HG03469 (cell line): ENCODE data around the gene PPP1R37.

Experiments used
- ATAC-seq: cut with Tn5 transposase; IDR thresholded peaks from one replicate; pipeline ENCODE4 v1.9.1; 2021; ENCODE audit warnings: mild to moderate bottlenecking, moderate library complexity, moderate number of reproducible peaks; ENCODE audit not compliant: unreplicated experiment

Gene PPP1R37

DNA sequence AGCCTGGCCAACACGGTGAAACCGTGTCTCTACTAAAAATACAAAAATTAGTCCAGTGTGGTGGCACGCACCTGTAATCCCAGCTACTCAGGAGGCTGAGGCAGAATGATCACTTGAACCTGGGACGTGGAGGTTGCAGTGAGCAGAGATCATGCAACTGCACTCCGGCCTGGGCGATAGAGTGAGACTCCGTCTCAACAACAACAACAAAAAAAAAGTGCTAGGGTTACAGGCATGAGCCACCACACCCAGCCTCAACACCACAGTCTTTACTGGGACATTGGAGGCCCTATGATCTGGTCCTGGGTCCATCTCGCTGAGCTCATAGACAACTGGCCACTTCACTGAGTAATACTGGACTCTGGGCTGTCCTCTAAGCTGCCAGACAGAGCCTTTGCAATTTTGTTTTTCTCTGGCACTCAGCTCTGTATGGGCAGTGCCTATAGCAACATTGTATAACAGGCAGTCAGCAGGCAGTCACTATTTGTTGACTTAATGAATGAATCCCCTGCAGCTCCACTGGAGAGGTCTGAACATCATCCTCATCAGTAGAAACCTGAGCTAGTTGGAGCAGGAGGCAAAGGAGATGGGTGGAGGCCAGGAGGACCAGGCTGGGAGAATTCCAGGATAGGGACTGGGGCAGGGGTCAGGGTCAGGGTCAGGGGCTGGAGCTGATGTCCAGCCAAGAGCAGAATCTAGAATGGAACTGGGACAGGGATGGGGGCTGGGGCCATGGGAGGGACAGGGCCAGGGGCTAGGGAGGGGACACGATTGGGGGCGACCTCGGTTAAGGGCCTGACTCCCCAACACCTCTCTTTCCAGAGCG, 93.7 kb downstream of the PPP1R37 start:
- ATAC-seq: no peak

GRCh38 chr19:45187421-45188100, 94.6 kb downstream of the PPP1R37 start:
- no peak for ATAC-seq

DNA sequence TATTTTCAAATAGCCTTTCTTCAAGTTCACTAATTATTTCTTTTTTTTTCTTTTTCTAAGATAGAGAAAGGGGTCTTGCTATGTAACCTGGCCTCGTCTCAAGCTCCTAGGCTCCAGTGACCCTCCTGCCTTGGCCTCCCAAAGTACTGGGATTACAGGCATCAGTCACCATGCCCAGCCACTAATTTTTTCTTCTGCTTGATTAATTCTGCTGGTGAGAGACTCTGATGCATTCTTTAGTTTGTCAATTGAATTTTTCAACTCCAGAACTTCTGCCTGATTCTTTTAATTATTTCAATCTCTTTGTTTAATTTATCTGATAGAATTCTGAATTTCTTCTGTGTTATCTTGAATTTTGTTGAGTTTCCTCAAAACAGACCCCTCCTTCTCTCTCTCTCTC, 97.0 kb downstream of the PPP1R37 start:
- no peak for ATAC-seq

DNA sequence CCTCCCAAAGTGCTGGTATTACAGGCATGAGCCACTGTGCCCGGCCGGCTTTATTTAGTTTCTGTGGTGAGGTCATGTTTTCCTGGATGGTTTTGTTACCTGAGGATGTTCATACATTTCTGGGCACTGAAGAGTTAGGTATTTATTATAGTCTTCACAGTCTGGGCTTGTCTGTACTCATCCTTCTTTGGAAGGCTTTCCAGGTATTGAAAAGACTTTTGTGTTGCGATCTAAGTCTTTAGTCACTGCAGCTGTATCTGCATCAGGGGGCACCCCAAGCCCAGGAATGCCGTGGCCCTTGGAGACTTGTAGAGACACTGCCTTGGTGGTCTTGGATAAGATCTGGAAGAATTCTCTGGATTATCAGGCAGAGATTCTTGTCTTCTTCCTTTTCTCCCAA, 98.4 kb downstream of the PPP1R37 start:
- no peak for ATAC-seq

DNA sequence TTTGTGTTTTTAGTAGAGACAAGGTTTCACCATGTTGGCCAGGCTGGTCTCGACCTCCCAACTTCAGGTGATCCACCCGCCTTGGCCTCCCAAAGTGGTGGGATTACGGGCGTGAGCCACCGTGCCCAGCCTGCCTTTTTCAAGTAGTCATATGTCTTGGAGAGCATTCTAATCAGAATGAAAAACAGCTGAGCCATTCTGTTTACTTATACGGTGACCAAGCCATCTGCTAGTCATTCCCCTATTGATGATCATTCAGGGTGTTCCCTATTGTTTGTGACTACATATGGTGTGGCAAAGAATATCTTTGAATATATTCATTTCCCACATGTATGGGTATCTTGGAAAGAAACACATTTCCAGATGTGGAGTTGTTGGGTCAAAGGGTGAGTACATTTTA, 102.8 kb downstream of the PPP1R37 start:
- ATAC-seq: no peak
